HL-60/S4 (cell line): Measurements from ENCODE around the gene LRRC26.

Experiments used
- in situ Hi-C: fragments of 300-500 bp; cut with MboI; formaldehyde crosslinking; loops from 2 replicates; pipeline ENCODE4 v1.14.3; 2022; ENCODE audit warnings: low sequenced_read_pairs

LRRC26 gene

DNA sequence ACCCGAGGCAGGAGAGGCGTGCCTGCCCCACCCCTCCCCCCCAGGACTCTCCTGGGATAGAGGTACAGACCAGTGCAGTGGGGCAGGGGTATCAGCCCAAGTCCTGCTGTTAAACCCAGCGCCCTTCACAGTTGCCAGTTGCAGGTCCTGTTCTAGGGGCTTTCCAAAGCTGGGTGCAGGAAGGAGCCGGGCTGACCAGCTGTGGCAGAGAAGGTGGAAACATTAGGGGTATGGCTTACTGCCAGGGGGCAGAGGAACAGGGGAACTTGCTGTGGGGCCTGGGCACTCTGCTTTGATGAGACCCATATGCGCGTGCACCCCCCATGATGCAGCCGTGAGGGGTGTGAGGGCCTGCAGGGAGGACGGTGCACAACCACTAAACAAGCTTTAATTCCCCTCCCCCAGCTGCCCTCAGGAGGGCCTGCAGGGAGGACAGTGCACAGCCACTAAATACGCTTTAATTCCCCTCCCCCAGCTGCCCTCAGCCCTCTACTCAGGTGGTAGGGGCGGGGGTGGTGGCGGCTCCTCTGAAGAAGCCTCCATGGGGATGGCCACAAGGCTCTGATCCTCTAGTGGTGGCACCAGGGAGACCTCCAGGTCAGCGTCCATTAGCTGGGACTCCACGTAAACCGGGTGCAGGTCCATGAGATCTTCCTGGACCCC is 766 bp upstream of the LRRC26 start:
- in situ Hi-C loops: no loop called here

DNA sequence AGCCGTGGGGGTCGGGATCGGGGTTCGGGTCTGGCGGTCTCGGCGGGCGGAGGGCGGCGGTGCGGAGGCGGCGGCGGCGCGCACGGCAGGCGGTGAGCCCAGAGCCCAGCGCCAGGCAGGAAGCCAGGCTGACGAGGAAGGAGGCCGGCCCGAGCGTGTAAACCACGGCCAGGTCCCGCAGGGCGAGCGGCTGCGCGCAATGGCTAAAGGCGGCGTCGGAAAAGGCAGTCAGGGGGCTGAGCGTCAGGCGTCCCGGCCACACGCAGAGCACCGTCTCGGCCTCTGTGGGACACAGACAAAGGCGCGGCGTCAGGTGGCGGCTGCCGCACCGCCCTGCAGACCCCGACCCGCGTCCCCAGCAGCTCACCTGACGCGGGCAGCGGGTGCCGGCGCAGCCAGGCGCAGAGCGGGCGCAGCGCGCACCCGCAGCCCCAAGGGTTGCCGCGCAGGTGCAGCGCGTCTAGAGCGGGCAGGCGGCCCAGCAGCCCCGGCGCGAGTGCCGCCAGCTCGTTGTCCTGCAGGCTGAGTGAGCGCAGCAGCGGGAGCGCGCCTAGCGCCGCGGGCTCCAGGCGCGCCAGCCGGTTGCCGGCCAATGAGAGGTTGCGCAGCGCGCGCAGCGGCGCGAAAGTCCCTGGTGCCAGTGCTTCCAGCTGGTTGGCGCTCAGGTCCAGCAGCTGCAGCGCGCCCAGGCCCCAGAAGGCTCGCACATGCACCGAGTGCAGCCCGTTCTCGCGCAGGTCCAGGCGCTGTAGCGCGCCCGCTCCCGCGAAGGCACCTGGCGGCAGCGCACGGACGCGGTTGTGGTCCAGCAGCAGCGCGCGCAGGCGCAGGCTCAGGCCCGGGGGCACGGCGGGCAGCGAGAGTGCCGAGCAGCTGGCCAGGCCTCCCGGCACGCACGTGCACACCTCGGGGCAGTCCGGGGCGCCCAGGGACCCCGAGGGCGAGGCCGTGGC is 671 bp downstream of the LRRC26 start:
- in situ Hi-C loops: no loop called here

DNA sequence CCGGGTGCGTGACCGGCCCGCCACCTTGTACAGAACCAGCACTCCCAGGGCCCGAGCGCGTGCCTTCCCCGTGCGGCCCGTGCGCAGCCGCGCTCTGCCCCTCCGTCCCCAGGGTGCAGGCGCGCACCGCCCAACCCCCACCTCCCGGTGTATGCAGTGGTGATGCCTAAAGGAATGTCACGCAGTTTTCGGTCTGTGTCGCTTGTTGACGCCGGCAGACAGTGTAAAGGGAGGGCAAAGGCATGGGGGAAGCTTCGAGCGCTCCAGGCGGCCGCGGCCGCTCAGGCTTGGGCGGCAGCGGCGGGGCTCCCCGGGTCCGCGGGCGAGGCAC is 1.3 kb downstream of the LRRC26 start:
- in situ Hi-C loops: no loop called here

GRCh38 chr9:137167747-137168572 is 1.9 kb downstream of the LRRC26 start:
- in situ Hi-C loops: no loop called here

DNA sequence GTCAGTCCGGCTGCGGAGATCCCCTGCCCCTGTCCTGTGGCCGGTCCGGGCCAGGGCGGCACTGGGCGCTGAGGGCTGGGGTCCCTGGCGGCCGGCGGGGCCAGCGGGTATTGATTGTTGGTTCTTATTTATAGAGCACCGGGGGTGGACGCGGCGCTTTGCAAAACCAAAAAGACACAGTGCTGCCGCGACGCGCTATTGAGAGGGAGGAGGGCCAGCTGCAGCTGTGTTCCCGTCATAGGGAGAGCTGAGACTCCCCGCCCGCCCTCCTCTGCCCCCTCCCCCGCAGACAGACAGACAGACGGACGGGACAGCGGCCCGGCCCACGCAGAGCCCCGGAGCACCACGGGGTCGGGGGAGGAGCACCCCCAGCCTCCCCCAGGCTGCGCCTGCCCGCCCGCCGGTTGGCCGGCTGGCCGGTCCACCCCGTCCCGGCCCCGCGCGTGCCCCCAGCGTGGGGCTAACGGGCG is 2.5 kb downstream of the LRRC26 start:
- in situ Hi-C loops: no loop called here

- in situ Hi-C loops: no loop called here
Observed at GRCh38 chr9:137166380-137167229, 3.2 kb downstream of the LRRC26 start.

DNA sequence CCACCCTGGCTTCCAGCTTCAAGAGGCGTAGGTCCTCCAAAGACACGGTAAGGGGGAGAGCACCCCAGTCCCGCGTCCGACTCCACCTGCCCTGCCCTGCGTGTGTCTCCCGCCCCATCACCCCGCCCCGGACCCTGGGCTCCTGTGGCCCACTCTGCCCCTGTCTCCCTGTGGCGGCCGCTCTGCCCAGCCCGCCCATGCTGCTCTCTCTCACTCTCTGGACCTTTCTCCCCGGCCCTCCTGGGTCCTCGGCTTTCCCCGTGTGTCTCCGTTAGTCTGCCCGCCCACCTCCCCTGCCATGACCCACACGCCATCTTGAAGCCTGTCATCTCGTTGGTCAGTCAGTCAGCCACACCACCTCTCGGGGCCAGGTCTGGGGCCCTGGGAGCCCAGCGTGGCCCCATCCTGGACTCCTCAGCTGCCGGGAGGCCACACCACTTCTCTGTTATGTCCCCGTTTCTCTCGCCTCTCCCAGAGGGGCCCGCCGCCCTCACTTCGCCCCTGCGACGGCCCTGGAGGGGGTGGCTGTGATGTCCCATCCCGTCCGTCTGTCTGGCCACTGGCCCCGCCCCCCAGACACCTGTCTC is 4.5 kb downstream of the LRRC26 start:
- in situ Hi-C loops: no loop called here

GRCh38 chr9:137164370-137165249 is 5.2 kb downstream of the LRRC26 start:
- in situ Hi-C loops: no loop called here

DNA sequence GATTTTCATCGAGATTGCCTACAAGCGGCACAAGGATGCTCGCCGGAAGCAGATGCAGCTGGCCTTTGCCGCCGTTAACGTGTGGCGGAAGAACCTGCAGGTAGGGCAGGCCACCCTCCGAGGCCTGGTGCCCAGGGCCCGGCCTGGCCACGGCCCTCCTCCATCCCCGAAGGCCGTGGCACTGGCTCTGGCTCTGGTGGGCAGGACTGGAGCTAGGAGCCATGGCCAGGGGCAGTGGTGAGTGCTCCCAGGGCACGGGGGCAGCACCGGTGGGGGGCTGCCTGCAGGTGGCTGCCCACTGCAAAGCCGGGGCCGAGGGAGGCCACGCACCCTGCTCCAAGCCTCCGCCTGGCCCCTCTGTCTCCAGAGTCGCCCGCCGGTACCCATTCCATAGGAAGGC is 6.0 kb downstream of the LRRC26 start:
- in situ Hi-C loops: no loop called here

DNA sequence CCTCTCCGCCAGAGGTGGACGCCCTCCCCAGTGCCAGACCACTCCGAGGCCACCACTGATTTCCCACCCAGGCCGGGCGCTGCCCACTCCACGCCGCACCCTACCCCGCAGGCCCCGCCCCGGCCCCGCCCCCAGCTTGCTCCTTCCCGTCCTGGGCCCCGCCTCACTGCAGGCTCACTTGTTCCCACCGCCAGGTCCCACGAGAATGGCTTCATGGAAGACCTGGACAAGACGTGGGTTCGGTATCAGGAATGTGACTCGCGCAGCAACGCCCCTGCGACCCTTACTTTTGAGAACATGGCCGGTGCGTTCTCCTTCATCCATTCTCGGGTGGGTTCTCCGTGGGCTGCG is 6.5 kb downstream of the LRRC26 start:
- in situ Hi-C loops: no loop called here

DNA sequence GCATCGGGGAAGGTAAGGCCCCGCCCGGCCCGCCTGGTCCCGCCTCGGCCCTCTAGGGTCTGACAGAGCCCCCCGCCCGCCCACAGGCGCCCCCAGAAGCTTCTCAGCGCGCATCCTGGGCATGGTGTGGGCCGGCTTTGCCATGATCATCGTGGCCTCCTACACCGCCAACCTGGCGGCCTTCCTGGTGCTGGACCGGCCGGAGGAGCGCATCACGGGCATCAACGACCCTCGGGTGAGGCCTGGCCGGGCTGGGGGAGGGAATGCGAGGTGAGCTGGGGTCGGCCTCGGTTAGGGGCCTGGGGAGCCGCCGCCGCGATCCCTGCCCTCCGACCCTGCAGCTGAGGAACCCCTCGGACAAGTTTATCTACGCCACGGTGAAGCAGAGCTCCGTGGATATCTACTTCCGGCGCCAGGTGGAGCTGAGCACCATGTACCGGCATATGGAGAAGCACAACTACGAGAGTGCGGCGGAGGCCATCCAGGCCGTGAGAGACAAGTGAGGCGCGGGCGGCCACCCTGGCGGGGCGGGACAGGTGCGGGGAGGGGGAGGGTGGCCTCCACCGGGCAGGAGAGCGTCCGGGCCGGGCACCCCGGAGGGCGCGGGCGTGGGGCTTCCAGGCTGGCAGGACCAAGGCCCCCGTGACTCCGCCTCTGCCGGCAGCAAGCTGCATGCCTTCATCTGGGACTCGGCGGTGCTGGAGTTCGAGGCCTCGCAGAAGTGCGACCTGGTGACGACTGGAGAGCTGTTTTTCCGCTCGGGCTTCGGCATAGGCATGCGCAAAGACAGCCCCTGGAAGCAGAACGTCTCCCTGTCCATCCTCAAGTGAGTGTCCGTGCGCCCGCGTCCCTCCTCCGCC is 7.1 kb downstream of the LRRC26 start:
- in situ Hi-C loops: no loop called here

DNA sequence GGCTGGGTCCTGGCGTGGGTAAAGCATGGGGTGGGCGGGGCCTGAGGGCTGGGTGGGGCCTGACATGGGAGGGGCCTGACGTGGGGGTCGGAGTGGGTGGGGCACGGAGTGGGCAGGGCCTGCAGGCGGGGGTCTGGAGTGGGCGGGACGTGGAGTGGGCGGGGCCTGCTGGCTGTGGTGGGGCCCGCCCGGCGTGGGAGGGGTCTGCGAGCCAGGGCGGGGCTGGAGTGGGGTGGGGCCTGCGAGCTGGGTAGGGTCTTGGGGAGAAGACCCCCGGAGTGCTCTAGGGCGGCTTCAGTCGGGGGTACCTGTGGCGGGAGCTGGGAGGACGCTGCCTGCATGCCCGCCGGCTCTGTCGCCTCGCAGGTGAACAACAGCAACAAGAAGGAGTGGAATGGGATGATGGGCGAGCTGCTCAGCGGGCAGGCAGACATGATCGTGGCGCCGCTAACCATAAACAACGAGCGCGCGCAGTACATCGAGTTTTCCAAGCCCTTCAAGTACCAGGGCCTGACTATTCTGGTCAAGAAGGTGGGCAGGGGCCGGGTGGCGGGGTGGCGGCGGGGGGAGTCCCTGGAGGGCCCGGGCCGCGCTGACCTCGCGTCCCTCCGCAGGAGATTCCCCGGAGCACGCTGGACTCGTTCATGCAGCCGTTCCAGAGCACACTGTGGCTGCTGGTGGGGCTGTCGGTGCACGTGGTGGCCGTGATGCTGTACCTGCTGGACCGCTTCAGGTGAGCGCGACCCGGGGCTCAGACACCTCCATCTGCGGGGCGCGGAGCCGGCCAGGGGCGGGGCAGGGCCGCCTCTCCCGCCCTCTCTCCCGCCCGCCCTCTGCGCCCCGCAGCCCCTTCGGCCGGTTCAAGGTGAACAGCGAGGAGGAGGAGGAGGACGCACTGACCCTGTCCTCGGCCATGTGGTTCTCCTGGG is 8.0 kb downstream of the LRRC26 start:
- in situ Hi-C loops: no loop called here

- in situ Hi-C loops: no loop called here
Observed at GRCh38 chr9:137160716-137161557, 8.9 kb downstream of the LRRC26 start.

GRCh38 chr9:137160054-137160425 is 9.8 kb downstream of the LRRC26 start:
- in situ Hi-C loops: no loop called here

- in situ Hi-C loops: no loop called here
Observed at GRCh38 chr9:137159105-137160053, 10.5 kb downstream of the LRRC26 start.
